ENCODE measurements around the gene PTGS2.
"Not testable (repeated sequence)": the region's sequence is repeated elsewhere in the genome, so short reads cannot be mapped to it uniquely, and the experiment has no call there.

Gene PTGS2

DNA sequence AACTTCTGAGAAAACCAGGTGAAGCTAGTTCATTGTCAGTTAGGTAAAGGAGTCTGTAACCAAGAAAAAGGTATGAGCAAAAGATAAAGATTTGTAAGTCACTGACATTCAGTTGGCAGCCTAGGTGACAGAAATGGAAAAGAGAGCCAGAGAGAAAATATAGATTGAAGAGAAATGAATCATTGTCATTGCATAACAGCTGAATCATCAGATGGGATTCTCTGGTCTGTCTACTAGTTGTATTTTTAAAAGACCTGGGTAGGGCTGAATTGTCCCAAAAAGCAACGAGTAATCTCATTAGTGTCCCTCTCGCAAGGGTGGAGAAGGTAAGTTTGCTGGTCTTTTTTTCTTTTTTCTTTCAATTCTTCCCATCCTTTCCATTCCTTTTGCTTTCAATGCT, 36.6 kb downstream of the PTGS2 start:
- CTCF ChIA-PET = interaction anchor here (0.6 kb wide), 1 partner anchor 18 kb away, joined by 7 read pairs; no protein-coding TSS in a partner anchor
- peak; percentile 68 for DNase-seq (ENCODE audit: low spot score)
- POLR2A ChIA-PET (ENCODE audit: low non-redundant PET) = no interaction called here
- TF ChIP-seq, protein P1, sequence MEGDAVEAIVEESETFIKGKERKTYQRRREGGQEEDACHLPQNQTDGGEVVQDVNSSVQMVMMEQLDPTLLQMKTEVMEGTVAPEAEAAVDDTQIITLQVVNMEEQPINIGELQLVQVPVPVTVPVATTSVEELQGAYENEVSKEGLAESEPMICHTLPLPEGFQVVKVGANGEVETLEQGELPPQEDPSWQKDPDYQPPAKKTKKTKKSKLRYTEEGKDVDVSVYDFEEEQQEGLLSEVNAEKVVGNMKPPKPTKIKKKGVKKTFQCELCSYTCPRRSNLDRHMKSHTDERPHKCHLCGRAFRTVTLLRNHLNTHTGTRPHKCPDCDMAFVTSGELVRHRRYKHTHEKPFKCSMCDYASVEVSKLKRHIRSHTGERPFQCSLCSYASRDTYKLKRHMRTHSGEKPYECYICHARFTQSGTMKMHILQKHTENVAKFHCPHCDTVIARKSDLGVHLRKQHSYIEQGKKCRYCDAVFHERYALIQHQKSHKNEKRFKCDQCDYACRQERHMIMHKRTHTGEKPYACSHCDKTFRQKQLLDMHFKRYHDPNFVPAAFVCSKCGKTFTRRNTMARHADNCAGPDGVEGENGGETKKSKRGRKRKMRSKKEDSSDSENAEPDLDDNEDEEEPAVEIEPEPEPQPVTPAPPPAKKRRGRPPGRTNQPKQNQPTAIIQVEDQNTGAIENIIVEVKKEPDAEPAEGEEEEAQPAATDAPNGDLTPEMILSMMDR (conservative IDR thresholded peaks at IDR 0.05; ENCODE audit: low read depth) = no peak
- no peak overlapping the region for H3K27ac ChIP-seq

- peak overlapping the region; percentile 61 for H3K27ac ChIP-seq
- DNase-seq (ENCODE audit: low spot score); POLR2A ChIA-PET (ENCODE audit: low non-redundant PET); CTCF ChIA-PET: not testable (repeated sequence)
Observed at GRCh38 chr1:186637567-186637966, 42.7 kb downstream of the PTGS2 start.

GRCh38 chr1:186636786-186637185, 43.4 kb downstream of the PTGS2 start:
- TF ChIP-seq, protein P1 (conservative IDR thresholded peaks at IDR 0.05; ENCODE audit: low read depth) = no peak
- DNase-seq (ENCODE audit: low spot score) = peak; percentile 55
- ChIA-PET CTCF (interaction anchor here (0.6 kb wide), 1 partner anchor 150 kb away, joined by 3 read pairs; no protein-coding TSS in a partner anchor), POLR2A (ENCODE audit: low non-redundant PET) (no interaction called here)
- no peak overlapping the region for H3K27ac ChIP-seq

- no peak for DNase-seq (ENCODE audit: low spot score)
- ChIA-PET POLR2A (ENCODE audit: low non-redundant PET) (no interaction called here), CTCF (interaction anchor here (0.5 to 0.6 kb wide), 2 partner anchors 36 to 58 kb away, joined by 3 read pairs; no protein-coding TSS in a partner anchor)
- TF ChIP-seq, protein P1 (conservative IDR thresholded peaks at IDR 0.05; ENCODE audit: low read depth) = no peak
- H3K27ac ChIP-seq = no peak overlapping the region
Observed at GRCh38 chr1:186634511-186634910, 45.7 kb downstream of the PTGS2 start.

DNA sequence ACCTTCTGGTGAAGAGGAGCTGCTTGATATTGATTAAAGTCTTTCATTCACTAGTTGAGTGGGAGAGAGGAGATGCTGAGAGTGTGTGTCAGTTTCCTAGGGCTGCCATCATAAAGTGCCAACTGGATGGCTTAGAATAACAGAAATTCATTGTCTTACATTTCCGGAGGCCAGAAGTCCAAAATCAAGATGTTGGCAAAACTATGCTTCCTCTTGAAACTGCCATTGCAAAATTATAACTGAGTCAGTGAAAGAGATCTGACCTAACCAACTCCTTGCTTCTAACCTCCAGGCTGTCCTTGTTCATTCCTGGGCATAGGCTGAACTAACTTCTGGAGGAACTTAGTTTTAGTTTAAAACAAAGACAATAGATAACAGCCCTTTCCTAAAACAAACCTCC, 47.1 kb downstream of the PTGS2 start:
- no peak for DNase-seq (ENCODE audit: low spot score)
- CTCF ChIA-PET = no interaction called here
- POLR2A ChIA-PET (ENCODE audit: low non-redundant PET) = no interaction called here
- TF ChIP-seq, protein P1 (conservative IDR thresholded peaks at IDR 0.05; ENCODE audit: low read depth) = no peak
- H3K27ac ChIP-seq = no peak overlapping the region

DNA sequence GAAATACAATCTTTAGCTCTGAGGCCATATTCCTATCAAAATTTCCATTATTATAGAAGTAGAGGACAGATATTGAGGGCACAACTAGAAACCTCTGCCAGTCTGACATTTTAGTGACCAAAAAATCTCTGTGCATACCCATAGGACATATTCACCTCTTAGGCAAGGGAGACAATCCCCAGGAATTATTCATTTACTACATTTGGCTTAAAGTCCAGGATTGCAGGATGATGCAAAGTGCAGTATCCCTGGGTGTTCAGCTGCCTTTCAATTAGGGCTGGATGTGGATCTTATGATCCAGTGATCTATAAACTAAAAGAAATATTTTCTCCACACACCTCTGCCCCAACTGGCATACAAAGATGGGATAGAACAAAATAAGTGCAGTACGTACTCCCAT, 50.9 kb downstream of the PTGS2 start:
- ChIA-PET CTCF (no interaction called here), POLR2A (ENCODE audit: low non-redundant PET) (no interaction called here)
- TF ChIP-seq, protein P1 (conservative IDR thresholded peaks at IDR 0.05; ENCODE audit: low read depth) = no peak
- no peak overlapping the region for H3K27ac ChIP-seq
- DNase-seq (ENCODE audit: low spot score) = no peak

DNA sequence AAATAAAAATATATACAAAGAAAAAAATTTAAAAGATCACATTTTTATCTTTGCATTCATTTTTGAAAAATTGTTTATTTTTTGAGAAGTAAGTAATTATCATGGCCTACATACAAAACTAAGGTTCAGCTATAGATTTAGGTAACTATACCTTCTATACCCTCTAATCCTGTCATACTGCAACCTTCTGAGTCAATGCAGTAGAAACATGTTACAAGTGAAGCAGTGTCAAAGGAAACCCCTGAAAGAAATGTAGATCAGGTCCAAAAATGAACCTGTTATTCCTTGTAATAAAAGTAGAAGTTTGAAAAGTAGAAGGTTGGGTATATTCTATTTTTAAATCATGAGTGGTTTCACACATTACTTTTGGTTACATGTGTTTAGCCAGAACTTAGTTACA, 51.3 kb downstream of the PTGS2 start:
- TF ChIP-seq, protein P1 (conservative IDR thresholded peaks at IDR 0.05; ENCODE audit: low read depth) = no peak
- no peak for DNase-seq (ENCODE audit: low spot score)
- no peak overlapping the region for H3K27ac ChIP-seq
- ChIA-PET CTCF (no interaction called here), POLR2A (ENCODE audit: low non-redundant PET) (no interaction called here)
